A204.1 (cell line): ENCODE measurements around the gene DISP2.
A peak's percentile ranks its signal among the peaks of the same experiment; 100 is the strongest.

Source experiments
- FAIRE-seq: peaks from 2 replicates; lab custom pipeline; 2012; peaks lifted over from hg19 to GRCh38; lab: Jason Lieb, UNC

DISP2 gene, protein sequence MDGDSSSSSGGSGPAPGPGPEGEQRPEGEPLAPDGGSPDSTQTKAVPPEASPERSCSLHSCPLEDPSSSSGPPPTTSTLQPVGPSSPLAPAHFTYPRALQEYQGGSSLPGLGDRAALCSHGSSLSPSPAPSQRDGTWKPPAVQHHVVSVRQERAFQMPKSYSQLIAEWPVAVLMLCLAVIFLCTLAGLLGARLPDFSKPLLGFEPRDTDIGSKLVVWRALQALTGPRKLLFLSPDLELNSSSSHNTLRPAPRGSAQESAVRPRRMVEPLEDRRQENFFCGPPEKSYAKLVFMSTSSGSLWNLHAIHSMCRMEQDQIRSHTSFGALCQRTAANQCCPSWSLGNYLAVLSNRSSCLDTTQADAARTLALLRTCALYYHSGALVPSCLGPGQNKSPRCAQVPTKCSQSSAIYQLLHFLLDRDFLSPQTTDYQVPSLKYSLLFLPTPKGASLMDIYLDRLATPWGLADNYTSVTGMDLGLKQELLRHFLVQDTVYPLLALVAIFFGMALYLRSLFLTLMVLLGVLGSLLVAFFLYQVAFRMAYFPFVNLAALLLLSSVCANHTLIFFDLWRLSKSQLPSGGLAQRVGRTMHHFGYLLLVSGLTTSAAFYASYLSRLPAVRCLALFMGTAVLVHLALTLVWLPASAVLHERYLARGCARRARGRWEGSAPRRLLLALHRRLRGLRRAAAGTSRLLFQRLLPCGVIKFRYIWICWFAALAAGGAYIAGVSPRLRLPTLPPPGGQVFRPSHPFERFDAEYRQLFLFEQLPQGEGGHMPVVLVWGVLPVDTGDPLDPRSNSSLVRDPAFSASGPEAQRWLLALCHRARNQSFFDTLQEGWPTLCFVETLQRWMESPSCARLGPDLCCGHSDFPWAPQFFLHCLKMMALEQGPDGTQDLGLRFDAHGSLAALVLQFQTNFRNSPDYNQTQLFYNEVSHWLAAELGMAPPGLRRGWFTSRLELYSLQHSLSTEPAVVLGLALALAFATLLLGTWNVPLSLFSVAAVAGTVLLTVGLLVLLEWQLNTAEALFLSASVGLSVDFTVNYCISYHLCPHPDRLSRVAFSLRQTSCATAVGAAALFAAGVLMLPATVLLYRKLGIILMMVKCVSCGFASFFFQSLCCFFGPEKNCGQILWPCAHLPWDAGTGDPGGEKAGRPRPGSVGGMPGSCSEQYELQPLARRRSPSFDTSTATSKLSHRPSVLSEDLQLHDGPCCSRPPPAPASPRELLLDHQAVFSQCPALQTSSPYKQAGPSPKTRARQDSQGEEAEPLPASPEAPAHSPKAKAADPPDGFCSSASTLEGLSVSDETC (N-terminal part only)

DNA sequence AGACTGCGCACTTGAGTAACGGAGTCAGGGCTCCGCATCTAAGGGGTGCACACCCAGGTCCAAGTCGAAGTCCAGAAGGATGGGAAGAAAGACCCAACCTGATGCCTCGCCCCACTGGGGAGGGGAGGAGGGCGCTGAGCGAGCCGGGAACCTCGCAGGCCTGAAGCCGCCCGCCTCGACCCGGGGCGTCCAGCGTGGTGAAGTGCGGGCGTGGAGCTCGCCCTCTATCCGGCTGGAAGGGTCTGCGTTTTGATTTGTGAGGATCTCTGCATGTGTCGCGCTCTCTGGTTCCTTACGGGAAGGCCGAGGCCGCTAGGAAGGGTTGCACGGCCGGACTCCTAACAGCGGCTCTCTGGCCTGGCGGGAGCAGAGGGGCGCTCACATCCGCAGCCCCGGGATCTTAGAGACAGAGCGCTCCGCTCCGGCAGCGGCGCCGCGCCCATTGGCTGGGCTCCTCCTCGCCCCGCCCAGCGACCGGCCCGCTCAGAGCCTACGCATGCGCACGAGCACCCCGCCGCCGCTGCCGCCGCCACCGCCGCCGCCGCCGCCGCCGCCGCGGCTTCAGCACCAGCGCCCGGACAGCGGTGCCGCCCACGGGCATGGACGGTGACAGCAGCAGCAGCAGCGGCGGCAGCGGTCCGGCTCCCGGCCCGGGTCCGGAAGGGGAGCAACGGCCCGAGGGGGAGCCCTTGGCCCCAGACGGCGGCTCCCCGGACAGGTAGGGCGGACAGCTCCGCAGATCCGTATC is at the start of gene DISP2:
TSS of gene DISP2 (plus strand) at position 497 of the 748 bp plus-strand sequence. CDS start at position 600, 103 bp downstream.
- no peak for FAIRE-seq

DNA sequence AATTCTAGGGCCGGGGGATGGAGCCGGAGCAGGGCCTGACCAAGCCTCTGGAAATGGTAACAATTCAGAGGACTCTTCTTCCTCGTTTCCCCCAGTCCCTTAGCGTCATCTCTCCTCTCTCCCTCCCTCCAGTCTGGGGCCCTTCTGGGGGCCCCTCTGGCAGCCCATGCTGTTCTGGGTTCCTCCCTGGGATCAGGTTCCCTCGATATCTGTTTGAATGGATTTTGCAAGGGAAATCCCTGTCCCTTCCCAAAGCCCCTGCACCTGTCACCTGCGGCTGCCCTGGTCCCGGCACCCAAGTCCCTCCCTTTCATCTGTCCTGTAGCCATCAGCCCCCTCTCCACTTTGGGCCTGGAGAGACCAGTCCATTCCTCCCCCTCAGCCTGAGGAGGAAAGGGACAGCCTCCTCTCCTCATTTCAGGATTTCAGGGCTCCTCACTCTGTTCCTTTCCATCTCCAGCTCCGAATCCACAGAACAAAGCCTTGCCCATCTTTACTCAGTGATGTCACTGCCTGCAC is 48.6 kb upstream of the DISP2 start:
- FAIRE-seq, result no peak

DNA sequence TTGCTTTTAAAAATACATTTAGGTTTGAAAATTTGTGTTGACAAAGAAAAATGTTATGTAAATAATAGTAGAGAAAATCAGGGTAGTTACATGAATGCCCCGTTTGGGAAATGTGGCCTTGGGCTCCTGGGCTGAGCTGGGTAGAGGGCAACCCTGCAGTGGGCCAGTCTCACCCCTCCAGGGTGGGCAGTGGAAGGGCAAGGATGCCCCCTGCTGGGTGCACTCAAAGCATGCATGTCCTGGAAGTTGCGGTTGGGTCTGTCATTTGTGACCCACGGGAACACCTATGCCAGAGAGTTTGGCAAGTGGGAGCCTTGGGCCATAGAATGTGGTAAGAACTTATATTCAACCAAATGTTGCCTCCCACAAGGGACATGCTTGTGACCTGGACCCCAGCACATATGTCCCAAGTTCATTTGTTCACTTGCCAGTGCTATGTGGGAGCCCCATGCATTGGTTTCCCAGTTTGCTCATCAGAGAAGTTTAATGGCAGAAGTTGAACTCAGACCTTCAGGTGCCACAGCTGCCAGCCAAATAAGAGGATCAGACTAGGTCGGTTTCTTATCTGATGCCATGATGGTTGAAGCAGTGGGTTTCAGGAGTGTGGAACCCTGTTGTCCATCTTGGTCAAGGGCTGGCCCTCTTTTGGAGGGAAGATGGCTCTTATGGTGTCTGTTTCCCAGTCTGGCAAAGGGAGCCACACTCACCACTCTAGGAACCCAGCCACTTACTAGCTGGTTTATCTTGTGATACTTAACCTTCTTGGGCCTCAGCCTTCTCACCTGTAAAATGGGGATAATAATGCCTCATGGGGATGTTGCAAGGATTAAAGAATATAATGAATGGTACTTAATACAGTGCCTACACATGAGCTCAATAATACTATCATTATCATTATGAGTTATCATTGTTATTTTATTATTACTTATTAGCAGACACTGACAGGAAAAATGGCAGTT is 47.7 kb upstream of the DISP2 start:
- FAIRE-seq, result no peak

DNA sequence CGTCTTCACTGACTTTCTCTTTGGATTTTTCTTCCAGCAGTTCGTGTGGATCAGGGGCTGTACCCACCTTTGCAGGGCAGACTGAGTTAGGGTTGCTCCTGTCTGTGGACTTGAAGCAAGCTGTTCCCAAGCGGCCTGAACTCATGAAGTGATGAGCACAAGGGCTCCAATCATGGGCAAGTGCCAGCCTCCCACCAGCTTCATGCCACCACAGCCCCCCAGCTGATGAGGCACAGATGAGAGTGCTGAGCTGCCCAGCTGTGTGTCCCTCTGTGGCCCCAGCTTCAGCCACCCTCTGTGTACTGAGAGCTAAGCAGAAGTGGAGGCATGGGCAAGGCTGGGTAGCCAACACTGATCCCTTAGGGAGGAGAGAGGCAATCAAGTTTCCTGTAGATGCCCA is 47.0 kb upstream of the DISP2 start:
- FAIRE-seq, result no peak

DNA sequence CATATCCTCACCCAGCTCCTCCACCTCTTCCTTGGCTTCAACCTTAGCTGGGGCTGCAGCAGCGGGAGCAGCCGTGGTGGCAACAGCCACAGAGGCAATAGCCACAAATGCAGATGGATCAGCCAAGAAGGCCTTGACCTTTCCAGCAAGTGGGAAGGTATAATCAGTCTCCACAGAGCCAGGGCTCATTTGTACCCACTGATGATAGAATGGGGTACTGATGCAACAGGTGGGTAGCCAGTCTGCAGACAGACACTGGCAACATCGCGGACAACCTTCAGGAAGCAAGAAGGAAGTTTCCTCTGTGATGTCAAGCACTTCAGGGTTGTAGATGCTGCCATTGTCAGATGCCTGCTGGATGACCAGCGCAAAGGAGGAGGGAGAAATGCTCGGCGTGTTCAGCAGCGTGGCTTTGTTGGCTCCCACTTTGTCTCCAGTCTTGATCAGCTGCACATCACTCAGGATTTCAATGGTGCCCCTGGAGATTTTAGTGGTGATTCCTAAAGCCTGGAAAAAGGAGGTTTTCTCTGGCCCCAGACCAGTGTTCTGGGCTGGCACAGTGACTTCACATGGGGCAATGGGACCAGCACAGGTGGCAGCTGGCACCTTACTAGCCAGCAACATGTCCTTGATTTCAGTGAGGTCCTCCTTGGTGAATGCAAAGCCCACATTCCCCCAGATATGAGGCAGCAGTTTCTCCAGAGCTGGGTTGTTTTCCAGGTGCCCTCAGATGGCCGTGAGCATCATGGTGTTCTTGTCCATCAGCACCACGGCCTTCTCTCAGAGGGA is 45.5 kb upstream of the DISP2 start:
- FAIRE-seq, result no peak

DNA sequence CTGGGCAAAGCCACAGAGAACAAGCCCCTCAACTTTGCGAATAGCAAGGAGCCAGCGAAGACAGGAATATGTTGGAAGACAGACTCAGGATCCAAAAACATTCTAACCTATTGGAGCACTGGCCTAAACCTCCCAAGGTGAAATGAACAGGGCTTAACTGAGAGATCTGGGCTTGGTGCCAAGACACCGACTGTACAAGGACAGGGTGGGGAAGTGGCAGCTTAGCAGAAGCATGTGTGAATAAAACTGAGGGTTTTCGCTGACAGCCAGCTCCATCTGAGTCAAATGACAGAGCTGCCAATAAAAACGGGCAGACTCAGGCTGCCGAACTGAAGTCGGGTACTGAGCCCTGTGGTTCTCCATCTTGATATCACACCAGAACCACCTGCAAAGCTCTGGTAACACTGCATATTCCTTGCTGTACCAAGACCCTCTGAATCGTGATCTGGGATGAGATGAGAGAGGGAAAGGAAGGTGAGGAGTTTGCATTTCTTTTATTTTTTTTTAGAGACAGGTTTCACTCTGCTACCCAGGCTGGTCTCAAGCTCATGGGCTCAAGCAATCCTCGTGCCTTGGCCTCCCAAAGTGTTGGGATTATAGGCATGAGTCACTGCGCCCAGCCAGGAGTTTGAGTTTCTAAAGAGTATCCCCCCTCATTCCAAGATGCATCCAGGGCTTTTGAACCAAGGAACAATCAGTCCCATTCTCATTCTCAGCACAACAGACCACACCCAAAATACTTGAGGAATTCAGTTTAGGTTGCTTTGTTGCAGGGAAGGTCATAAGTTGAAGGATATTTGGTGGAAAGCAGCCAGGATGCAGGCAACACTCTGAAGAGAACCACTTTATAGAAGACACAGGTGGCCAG is 44.3 kb upstream of the DISP2 start:
- no peak for FAIRE-seq

DNA sequence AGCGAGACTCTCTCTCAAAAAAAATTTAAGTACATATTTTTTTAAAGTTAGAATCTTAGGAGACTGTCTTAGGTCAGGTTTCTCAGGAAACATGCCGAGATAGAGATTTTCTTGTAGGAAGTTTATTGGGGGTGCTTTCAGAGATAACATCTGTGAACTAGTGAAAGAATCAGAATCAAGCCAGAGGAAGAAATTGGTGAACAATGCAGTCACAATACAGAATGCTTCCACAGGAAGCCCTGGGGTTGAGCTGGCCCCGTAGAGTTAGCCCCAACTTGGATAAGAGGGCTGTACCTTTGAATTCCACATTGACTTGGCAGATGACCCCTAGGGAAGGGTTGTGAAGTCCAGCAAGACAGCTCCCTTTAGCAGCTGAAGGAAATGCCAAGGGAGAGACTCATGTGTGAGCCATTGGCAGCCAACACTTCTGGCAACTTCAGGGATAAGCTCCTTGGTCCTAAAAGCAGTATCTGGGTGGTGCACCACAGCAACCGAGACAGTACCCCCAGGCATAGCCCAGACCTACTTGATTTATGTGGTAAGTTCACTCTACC is 43.2 kb upstream of the DISP2 start:
- FAIRE-seq, result no peak

DNA sequence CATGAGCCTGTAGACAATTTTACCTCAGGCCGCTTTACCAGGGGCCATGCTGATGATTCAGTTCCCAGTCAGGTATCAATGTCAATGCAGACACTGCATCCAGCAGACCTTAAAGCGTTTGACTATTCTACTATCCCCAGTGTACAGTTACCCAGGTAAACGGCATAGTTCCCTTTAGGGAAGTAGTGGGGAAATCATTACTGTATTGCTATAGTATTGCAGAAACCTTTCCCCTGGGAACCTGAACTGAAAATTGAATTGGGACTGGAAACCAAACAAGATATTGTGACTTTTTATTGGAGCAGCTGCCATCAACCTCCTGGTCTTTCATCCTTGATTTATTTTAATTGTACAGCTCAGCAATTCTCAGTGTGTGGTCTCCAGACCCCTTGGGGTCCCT is 41.1 kb upstream of the DISP2 start:
- no peak for FAIRE-seq

DNA sequence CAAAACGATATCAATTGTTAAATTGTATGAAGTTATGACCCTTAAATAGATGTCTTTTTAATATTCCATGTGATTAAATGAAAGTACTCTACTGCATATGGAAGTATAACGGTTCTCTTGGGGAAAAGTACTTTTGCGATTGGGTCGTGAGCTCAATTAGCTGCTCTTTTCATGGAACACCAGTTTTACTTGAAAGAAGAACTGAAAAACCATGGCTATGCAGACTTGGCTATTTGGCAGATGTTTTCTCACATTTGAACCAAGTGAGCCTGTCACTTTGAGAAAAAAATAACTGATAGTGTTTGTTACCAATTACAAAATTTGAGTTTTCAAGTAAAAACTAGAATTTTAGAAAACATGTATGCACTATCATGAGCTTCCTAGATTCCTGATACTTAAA is 40.4 kb upstream of the DISP2 start:
- FAIRE-seq, result no peak

DNA sequence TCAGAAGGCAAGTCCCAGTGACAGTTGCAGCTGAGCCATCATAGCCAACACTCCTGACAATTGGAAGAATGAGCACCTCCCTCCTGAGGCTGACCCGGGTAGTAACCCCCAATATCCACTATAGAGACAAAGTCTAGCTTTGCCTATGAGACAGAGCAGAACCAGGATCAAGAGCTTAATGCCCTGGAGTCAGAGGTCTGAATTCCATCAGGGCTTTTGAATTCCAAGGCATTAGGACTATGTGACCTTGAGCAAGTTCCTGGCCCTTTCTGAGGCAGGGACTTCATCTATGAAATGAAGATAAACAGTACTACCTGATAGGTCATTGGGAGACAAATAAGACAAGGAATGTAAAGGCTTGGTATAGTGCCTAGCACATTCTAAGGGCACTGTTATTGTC is 37.6 kb upstream of the DISP2 start:
- FAIRE-seq, result no peak

DNA sequence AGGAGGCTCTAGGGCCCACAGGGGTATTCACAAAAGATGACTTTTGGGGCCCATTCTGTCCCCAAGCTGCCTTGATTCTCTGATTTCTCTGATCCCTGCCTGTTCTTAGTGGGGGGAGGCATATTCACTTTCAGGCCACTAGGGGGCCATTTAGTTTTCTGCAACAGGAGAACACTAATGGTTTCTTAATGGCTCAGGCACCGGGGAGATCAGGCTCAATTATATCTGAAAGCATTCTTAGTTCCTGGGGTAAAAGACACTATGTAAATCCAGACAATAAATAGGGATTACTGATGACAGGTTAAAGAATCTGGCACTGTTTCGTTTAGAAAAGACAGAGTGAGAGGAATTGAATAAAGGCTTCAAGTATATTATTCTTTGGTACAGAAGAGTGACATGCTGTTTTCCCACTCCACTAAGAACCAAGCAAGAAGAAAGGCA is 37.1 kb upstream of the DISP2 start:
- FAIRE-seq, result peak; percentile 19

DNA sequence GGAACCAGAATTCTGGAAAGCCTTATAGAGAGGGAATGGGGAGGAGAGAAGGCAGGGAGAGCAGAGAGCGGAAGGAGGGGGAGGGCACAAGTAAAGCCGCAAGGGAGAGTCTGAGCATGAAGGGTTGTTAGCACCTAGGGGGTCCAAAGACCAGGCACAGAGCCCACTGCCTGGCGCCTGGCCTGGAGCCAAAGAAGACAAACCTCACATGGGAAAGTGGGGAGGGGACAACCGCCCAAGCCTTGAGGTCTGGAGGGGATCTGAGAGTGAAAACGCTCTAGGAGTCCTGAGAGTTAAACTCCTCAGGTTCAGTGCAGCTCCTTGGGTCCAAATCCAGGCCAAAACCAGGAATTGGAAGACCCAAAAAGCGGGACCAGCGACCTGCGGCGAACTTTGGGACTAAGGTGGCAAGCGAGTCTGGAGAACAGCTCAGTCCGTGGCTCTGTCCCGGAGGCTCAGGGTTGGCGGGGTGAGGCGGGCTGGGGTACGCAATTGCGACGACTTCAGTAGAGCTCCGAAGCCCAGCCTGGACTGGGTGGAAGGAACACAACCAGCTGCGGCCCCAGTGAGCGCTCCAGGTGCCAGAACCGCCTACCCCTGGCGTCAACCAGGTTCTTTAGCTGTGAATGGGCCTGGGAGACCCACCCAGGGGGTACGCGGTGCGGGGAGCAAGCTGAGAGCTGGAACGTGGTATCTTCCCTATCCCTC is 35.3 kb upstream of the DISP2 start:
- FAIRE-seq, result no peak

DNA sequence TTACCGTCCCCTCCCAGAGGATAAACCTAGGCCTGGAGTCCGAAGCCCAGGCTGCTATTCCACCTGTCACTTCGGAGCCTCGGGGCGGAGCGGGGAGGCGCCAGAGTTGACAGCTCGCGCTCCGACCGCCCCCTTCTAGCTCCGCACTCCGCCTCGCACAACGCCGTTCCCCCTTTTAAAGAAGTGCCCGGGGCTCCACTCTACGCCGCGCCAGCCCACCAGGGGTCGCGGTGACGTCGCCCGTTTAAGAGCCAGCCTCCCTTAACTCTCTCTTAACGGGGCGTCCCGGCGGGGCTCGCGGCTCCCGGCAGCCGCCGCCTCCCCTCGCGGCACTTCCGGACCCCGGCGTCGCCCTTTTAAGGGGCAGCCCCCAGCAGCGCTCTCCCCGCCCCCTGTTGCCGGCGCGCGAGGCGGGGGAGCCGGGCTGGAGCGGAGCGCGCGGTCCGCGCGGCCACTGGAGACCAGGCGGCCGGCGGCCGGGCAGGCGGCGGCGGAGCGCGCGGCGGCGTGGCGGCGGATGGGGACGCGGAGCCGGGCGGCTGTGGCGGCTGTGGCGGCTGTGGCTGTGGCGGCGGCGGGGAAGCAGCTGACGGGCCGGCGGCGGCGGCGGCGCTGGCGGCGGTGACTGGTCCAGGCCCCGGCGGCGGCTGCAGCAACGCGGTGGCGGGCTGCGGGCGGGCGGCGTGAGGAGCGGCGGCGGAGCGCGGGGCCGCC is 34.6 kb upstream of the DISP2 start, which contains the start of gene INAFM2:
TSS of gene INAFM2 (plus strand) at position 454 of the 714 bp plus-strand sequence. CDS start 364 bp downstream, outside the sequence.
- no peak for FAIRE-seq

DNA sequence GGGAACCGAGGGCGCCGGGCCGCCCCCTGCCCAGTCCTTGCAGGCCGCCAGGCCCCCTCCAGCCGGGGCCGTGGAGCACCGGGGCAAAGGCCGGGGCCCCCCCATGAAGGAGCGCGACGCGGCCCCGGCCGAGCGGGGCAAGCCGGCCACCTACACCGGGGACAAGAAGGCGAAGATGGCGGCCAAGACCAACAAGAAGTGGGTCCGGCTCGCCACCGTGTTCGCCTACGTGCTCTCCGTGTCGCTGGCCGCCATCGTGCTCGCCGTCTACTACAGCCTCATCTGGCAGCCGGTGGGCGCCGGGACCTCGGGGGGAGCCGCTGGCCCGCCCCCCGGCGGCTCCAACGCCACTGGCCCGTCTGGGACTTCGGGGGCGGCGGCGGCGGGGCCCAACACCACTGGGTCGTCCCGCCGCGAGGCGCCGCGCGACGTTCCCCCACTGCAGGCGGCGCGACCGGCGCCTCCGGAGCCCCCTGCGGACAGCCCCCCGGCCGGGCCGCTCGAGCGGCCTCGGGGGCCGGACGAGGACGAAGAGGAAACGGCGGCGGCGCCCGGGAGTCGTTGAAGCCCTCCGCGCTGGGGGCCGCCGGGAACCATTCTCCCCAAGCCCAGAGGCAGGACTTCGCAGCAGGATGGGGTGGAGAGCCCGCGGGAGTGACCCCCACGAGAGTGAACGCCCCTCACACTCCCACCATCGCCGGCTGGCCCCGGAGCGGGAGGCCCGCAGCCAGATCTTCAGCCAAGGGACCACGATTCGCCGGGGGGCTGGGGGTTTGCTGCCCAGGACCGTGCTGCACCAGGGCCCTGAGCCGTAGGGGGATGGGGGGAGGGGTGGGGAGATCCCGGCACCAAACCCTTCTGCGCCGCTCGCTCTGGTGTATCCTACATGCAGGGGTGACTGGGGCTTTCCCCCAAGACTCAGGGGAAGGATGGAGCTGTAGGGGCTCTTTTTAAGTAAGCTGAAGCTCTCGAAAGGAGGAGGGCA is 33.8 kb upstream of the DISP2 start:
- no peak for FAIRE-seq

DNA sequence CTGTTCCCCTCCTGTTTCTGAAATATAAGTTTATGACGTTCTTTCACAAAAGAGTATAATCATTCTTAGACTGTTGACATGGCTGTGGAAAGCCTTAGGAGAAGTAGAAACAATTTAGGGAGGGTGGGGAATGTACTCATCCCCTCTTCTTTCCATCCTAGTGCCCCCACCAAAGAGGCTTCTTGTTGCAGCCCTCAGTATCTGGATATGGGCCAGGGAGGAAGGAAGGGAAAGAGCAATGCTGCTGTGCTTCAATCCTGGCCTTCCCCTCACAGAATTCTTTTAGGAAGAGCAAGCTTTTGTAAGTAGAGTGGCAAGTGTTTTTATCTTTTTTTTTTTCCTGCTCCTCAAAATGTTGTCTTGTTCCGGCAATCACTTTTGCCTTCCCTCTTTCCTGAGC is 32.8 kb upstream of the DISP2 start:
- no peak for FAIRE-seq
